ENCODE data around the gene LILRB2.
"Not testable (repeated sequence)": the region's sequence is repeated elsewhere in the genome, so short reads cannot be mapped to it uniquely, and the experiment has no call there.

The LILRB2 gene

GRCh38 chr19:54305141-54305540, 24.2 kb upstream of the LILRB2 start:
- DNase-seq (ENCODE audit: low read depth in 2 of 2) = no peak

GRCh38 chr19:54302257-54302656, 21.3 kb upstream of the LILRB2 start:
- DNase-seq (ENCODE audit: low read depth in 2 of 2) = no peak

GRCh38 chr19:54299515-54299914, 18.6 kb upstream of the LILRB2 start:
- no peak for DNase-seq (ENCODE audit: low read depth in 2 of 2)

GRCh38 chr19:54299126-54299498, 18.2 kb upstream of the LILRB2 start:
- DNase-seq (ENCODE audit: low read depth in 2 of 2) = no peak

GRCh38 chr19:54298357-54299125, 17.6 kb upstream of the LILRB2 start:
- no peak for DNase-seq (ENCODE audit: low read depth in 2 of 2)

- DNase-seq (ENCODE audit: low read depth in 2 of 2) = no peak
Measured at GRCh38 chr19:54297759-54298305, 16.9 kb upstream of the LILRB2 start.

GRCh38 chr19:54294539-54294938, 13.6 kb upstream of the LILRB2 start:
- DNase-seq (ENCODE audit: low read depth in 2 of 2) = no peak

- DNase-seq (ENCODE audit: low read depth in 2 of 2) = not testable (repeated sequence)
Measured at GRCh38 chr19:54289160-54289559, 8.2 kb upstream of the LILRB2 start.

- no peak for DNase-seq (ENCODE audit: low read depth in 2 of 2)
Measured at GRCh38 chr19:54287456-54287855, 6.5 kb upstream of the LILRB2 start.

GRCh38 chr19:54286283-54286682, 5.4 kb upstream of the LILRB2 start:
- not testable (repeated sequence) for DNase-seq (ENCODE audit: low read depth in 2 of 2)

GRCh38 chr19:54285427-54286056, 4.6 kb upstream of the LILRB2 start:
- not testable (repeated sequence) for DNase-seq (ENCODE audit: low read depth in 2 of 2)

GRCh38 chr19:54282686-54283470, 2.0 kb upstream of the LILRB2 start:
- DNase-seq (ENCODE audit: low read depth in 2 of 2) = no peak

- not testable (repeated sequence) for DNase-seq (ENCODE audit: low read depth in 2 of 2)
Measured at GRCh38 chr19:54281729-54282075, 792 bp upstream of the LILRB2 start.

GRCh38 chr19:54280441-54280840, 469 bp downstream of the LILRB2 start:
- not testable (repeated sequence) for DNase-seq (ENCODE audit: low read depth in 2 of 2)

- not testable (repeated sequence) for DNase-seq (ENCODE audit: low read depth in 2 of 2)
Measured at GRCh38 chr19:54280025-54280424, 885 bp downstream of the LILRB2 start.

- no peak for DNase-seq (ENCODE audit: low read depth in 2 of 2)
Measured at GRCh38 chr19:54279406-54279962, 1.4 kb downstream of the LILRB2 start.

- DNase-seq (ENCODE audit: low read depth in 2 of 2) = not testable (repeated sequence)
Measured at GRCh38 chr19:54278571-54279195, 2.2 kb downstream of the LILRB2 start.

- not testable (repeated sequence) for DNase-seq (ENCODE audit: low read depth in 2 of 2)
Measured at GRCh38 chr19:54278056-54278455, 2.9 kb downstream of the LILRB2 start.

GRCh38 chr19:54277111-54277615, 3.7 kb downstream of the LILRB2 start:
- not testable (repeated sequence) for DNase-seq (ENCODE audit: low read depth in 2 of 2)

GRCh38 chr19:54275951-54276350, 5.0 kb downstream of the LILRB2 start:
- DNase-seq (ENCODE audit: low read depth in 2 of 2) = no peak

GRCh38 chr19:54274516-54274915, 6.4 kb downstream of the LILRB2 start:
- not testable (repeated sequence) for DNase-seq (ENCODE audit: low read depth in 2 of 2)
